Stimulated activated CD4-positive, alpha-beta T cell treated with anti-CD3 and anti-CD28 coated beads, Interleukin-4, amount 100 ng/mL, for 1 hour (primary cell): Measurements from ENCODE around the gene F7.
A peak's percentile ranks its signal among the peaks of the same experiment; 100 is the strongest.
"Not testable (repeated sequence)": the region's sequence is repeated elsewhere in the genome, so short reads cannot be mapped to it uniquely, and the experiment has no call there.

ENCODE experiments used
- DNase-seq: peaks from one replicate; pipeline ENCODE4 v3.0.0-alpha.2; 2020

Gene F7

GRCh38 chr13:113105921-113106452 lies 396 bp downstream of the F7 start:
- DNase-seq = no peak

- no peak for DNase-seq
Observed at GRCh38 chr13:113106711-113107351, 1.2 kb downstream of the F7 start.

GRCh38 chr13:113108521-113108920 lies 2.9 kb downstream of the F7 start:
- not testable (repeated sequence) for DNase-seq

GRCh38 chr13:113109151-113110047 lies 3.8 kb downstream of the F7 start:
- no peak for DNase-seq

- DNase-seq = peak; percentile 49
Observed at GRCh38 chr13:113110048-113110851, 4.7 kb downstream of the F7 start.

GRCh38 chr13:113110852-113111315 lies 5.3 kb downstream of the F7 start:
- DNase-seq = no peak

GRCh38 chr13:113111821-113112220 lies 6.2 kb downstream of the F7 start:
- DNase-seq = not testable (repeated sequence)

- DNase-seq = not testable (repeated sequence)
Observed at GRCh38 chr13:113112475-113112874, 6.9 kb downstream of the F7 start.

- DNase-seq = no peak
Observed at GRCh38 chr13:113112893-113113845, 7.6 kb downstream of the F7 start.

GRCh38 chr13:113113846-113114271 lies 8.3 kb downstream of the F7 start:
- no peak for DNase-seq

- no peak for DNase-seq
Observed at GRCh38 chr13:113114511-113115362, 9.1 kb downstream of the F7 start.

- DNase-seq = no peak
Observed at GRCh38 chr13:113115363-113116205, 10.0 kb downstream of the F7 start.

- no peak for DNase-seq
Observed at GRCh38 chr13:113116206-113116800, 10.7 kb downstream of the F7 start.

GRCh38 chr13:113116871-113117271 lies 11.3 kb downstream of the F7 start:
- DNase-seq = no peak

- DNase-seq = no peak
Observed at GRCh38 chr13:113117335-113117872, 11.8 kb downstream of the F7 start.

- DNase-seq = no peak
Observed at GRCh38 chr13:113117911-113118260, 12.3 kb downstream of the F7 start.

- DNase-seq = no peak
Observed at GRCh38 chr13:113118261-113119021, 12.8 kb downstream of the F7 start.

GRCh38 chr13:113119166-113119821 lies 13.7 kb downstream of the F7 start:
- DNase-seq = no peak
